CD4-positive, alpha-beta T cell treated with Interleukin-21 for 1 hour (primary cell): ENCODE data around the gene E2F8.

Experiments used
- DNase-seq: peaks from one replicate; pipeline ENCODE4 v3.0.0-alpha.2; 2020

E2F8 gene

GRCh38 chr11:19185036-19185435 lies 55.7 kb downstream of the E2F8 start:
- no peak for DNase-seq

DNA sequence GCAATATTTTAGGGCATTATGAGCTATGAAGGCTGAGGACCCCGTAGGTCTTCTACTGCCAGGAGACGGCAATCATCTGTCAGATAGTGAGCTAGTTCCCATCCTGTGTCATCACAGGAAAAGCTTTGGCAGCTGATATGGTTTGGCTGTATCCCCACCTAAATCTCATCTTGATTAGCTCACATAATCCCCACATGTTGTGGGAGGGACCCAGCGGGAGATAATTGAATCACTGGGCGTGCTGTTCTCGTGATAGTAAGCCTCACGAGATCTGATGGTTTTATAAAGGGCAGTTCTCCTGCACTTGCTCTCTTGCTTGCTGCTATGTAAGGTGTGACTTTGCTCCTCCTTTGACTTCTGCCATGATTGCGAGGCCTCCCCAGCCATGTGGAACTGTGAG lies 57.1 kb downstream of the E2F8 start:
- no peak for DNase-seq

DNA sequence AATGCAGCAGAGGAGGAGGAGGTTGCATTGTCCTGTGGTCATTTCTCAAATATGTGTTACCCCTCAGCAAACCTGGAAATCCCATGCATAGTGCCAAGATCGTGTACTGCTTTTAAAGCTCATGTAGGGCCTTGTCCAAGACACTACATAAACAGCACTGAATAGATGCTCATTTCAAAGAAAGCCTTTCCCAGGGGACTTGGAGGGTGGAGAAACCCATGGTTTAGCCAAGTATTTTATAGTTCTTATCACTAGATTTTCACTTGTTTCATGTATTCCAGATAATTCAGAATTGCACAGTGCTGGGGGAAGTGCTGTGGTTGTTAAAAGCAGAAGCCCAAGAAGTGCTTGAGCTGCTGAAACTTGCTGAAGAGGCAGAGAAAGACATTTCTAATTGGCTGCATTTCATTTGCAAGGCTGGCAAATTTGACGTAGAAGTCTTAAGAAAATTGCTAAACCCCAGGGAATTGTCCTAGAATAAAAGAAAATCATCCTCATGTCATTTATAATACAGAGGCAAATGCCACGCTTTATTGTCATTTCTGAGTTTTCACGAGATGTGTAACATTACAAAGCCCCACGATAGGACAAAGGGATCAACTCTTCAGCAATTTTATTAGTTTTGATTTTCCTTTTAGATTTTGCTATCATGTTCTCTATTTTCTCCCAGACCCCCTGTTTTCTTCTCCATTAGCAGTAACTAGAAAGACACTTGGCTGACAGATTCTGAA lies 59.0 kb downstream of the E2F8 start:
- no peak for DNase-seq

DNA sequence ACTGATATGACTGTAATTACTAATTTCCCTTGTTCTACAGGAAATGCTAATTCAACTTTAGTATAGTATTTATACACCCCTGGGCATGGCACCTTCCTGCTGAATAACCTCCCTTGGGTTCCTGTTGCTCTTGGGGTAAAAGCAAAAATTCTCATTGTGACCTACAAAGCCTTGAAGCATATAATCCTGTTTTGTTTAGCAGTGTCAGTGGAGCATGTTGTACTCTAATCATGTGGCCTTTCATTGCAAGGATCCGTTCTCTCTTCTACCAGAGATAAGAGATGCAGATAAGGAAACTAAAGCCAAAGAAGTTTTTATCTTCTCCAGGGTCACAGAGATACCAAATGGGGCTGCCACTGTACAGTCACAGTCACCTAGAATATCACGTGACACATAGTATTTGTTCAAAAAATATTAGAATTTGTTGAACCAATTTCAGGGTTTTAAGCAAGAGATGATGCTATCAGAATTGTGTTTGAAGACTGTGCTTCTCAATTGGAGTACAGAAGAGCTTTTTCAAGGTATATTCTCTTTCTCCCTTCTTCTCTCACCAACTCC lies 64.0 kb downstream of the E2F8 start:
- DNase-seq, result no peak
